K562 (cell line): ENCODE results near the gene SLC7A1. TPM values are rescaled to one million over a fixed set of nuclear protein-coding genes. Genes with fewer than 3 reads are reported as not detected.

ENCODE experiments used
- ATAC-seq: fragments of 200-7000 bp; cut with Tn5 transposase; 3 replicates; pipeline ENCODE4 v1.9.1; 2020; ENCODE audit warnings: moderate library complexity
- BruUV-seq: library from RNA; stranded (reverse); fragments of 400-500 nt; replicated peaks from 2 replicates; lab custom pipeline; 2021; lab: Mats Ljungman, UMichigan
- CTCF ChIA-PET: fragments of 300-600 bp; formaldehyde crosslinking; extraction: SDS; loops from one replicate; lab custom pipeline; 2021; ENCODE audit warnings: low intra/inter-chr PET ratio; lab: Yijun Ruan, JAX
- POLR2A ChIA-PET: fragments of 300-600, 350-650 bp; sonication (Branson Sonifier 250); formaldehyde crosslinking; extraction: SDS; loops from one replicate; lab custom pipeline; 2021; ENCODE audit warnings: antibody characterized with exemption, inconsistent platforms; lab: Yijun Ruan, JAX
- DNase-seq, 4 experiments: peaks; one replicate each; pipeline versions ENCODE4 v3.0.0 to v3.0.0-alpha.2; 2011 to 2018; ENCODE audit warnings: low spot score in 3 of 4, mixed read lengths in 3 of 4; ENCODE audit errors: extremely low read depth in 1 of 4
- FAIRE-seq: peaks from 2 replicates; lab custom pipeline; 2011; peaks lifted over from hg19 to GRCh38; lab: Jason Lieb, UNC
- H2AFZ ChIP-seq: 2 replicates; pipeline ENCODE4 v1.6.0; 2011; ENCODE audit warnings: low read depth, low read length, control low read depth, inconsistent platforms
- H3K27ac ChIP-seq: fragments of 200-600 bp; 3 replicates; pipeline ENCODE4 v1.8.0; 2011; ENCODE audit warnings: low read depth, mild to moderate bottlenecking, control low read depth, inconsistent platforms, low read length, moderate library complexity, mixed read lengths; ENCODE audit errors: extremely low read depth
- H3K27me3 ChIP-seq, 2 experiments: fragments of 300-600 bp in 1 of 2; 2 replicates in 1 of 2; 3 replicates in 1 of 2; pipeline versions ENCODE4 v1.6.0 to v1.8.0; 2011; ENCODE audit warnings: inconsistent platforms in 2 of 2, low read length in 2 of 2, mild to moderate bottlenecking in 1 of 2, mixed read lengths in 1 of 2, moderate library complexity in 1 of 2; ENCODE audit not compliant: control insufficient read depth in 2 of 2, insufficient read depth in 2 of 2
- H3K36me3 ChIP-seq: fragments of 300-600 bp; 3 replicates; pipeline ENCODE4 v1.8.0; 2011; ENCODE audit warnings: mild to moderate bottlenecking, low read length, inconsistent platforms; ENCODE audit not compliant: control insufficient read depth, insufficient read depth
- H3K4me1 ChIP-seq, 2 experiments: fragments of 200-600 bp in 1 of 2; replicated peaks in 1 of 2; 2 replicates in 1 of 2; 3 replicates in 1 of 2; pipeline versions ENCODE4 v1.5.1 to v1.8.0; 2011; ENCODE audit warnings: inconsistent platforms in 2 of 2, low read length in 2 of 2, mild to moderate bottlenecking in 1 of 2, mixed read lengths in 1 of 2, moderate library complexity in 1 of 2; ENCODE audit not compliant: control insufficient read depth in 2 of 2, insufficient read depth in 2 of 2
- H3K4me2 ChIP-seq: 2 replicates; pipeline ENCODE4 v1.6.1; 2011; ENCODE audit warnings: low read length, control low read depth, inconsistent platforms, mixed read lengths; ENCODE audit not compliant: insufficient read depth
- H3K4me3 ChIP-seq: fragments of 200-600 bp; sonication (generic), shearing (Covaris generic); 2 replicates; pipeline ENCODE4 v1.5.1; 2016; ENCODE audit warnings: control low read depth, inconsistent platforms
- H3K79me2 ChIP-seq: fragments of 200-600 bp; 3 replicates; pipeline ENCODE4 v1.8.0; 2011; ENCODE audit warnings: low read length, inconsistent platforms; ENCODE audit not compliant: control insufficient read depth, insufficient read depth
- H3K9ac ChIP-seq, 2 experiments: 2 replicates each; pipeline versions ENCODE4 v1.6.0 to v1.6.1; 2011; ENCODE audit warnings: low read depth in 2 of 2, low read length in 2 of 2, control low read depth in 1 of 2, inconsistent platforms in 1 of 2, mild to moderate bottlenecking in 1 of 2, mixed read lengths in 1 of 2; ENCODE audit not compliant: insufficient read depth in 1 of 2
- H3K9me1 ChIP-seq: one replicate; pipeline ENCODE4 v1.6.0; 2011; ENCODE audit warnings: inconsistent platforms, mild to moderate bottlenecking, low read length, moderate library complexity; ENCODE audit not compliant: control insufficient read depth, insufficient read depth
- H3K9me3 ChIP-seq: replicated peaks from 2 replicates; pipeline ENCODE4 v1.5.1; 2011; ENCODE audit warnings: low read depth, low read length, inconsistent platforms; ENCODE audit not compliant: control insufficient read depth, insufficient read depth
- H4K20me1 ChIP-seq: replicated peaks from 2 replicates; pipeline ENCODE4 v1.6.1; 2011; ENCODE audit warnings: low read length, inconsistent platforms, mixed read lengths; ENCODE audit not compliant: control insufficient read depth, insufficient read depth
- E2F5 ChIP-seq: sonication (generic); formaldehyde crosslinking; IDR thresholded peaks from 2 replicates; pipeline ENCODE4 v1.8.0; 2022; ENCODE audit warnings: mild to moderate bottlenecking, missing genetic modification reagents
- ETS1 ChIP-seq: conservative IDR thresholded peaks from 2 replicates; pipeline ENCODE4 v1.6.1; 2011; ENCODE audit warnings: low read depth, mild to moderate bottlenecking, low read length; ENCODE audit not compliant: control insufficient read depth
- FOXA3 ChIP-seq, 2 experiments: fragments of 450-650 bp in 1 of 2; sonication (generic) in 1 of 2; formaldehyde crosslinking; IDR thresholded peaks in 1 of 2; conservative IDR thresholded peaks in 1 of 2; 2 replicates each; pipeline versions ENCODE4 v1.4.0 to v1.8.0; 2020 to 2022; ENCODE audit warnings: mild to moderate bottlenecking in 2 of 2, missing genetic modification reagents in 1 of 2
- GABPB1 ChIP-seq: sonication (generic); formaldehyde crosslinking; IDR thresholded peaks from 2 replicates; pipeline ENCODE4 v1.8.0; 2022; ENCODE audit warnings: mild to moderate bottlenecking, missing genetic modification reagents
- HOMEZ ChIP-seq: fragments of 250-450 bp; sonication (Bioruptor Pico); IDR thresholded peaks from 2 replicates; pipeline ENCODE4 v1.4.0; 2020; ENCODE audit warnings: mild to moderate bottlenecking, moderate library complexity
- ILK ChIP-seq: fragments of 450-650 bp; IDR thresholded peaks from 2 replicates; pipeline ENCODE4 v1.6.1; 2016; ENCODE audit warnings: missing genetic modification characterization, low read depth, mild to moderate bottlenecking, missing compliant biosample characterization, moderate library complexity, borderline replicate concordance
- KDM1A ChIP-seq, 2 experiments: fragments of 450-650 bp; IDR thresholded peaks; 2 replicates each; pipeline ENCODE4 v1.6.1; 2016; ENCODE audit warnings: mild to moderate bottlenecking in 2 of 2
- LEF1 ChIP-seq: fragments of 450-650 bp; IDR thresholded peaks from 2 replicates; pipeline ENCODE4 v1.6.1; 2016; ENCODE audit warnings: mild to moderate bottlenecking
- NCOA1 ChIP-seq: fragments of 450-650 bp; IDR thresholded peaks from 2 replicates; pipeline ENCODE4 v1.6.1; 2016; ENCODE audit warnings: low read depth
- NR4A1 ChIP-seq, 2 experiments: fragments of 250-450 bp in 1 of 2; fragments of 450-650 bp in 1 of 2; sonication (Bioruptor Pico) in 1 of 2; IDR thresholded peaks; 2 replicates each; pipeline versions ENCODE4 v1.4.0 to v1.6.1; 2016 to 2020; ENCODE audit warnings: mild to moderate bottlenecking in 2 of 2, missing compliant biosample characterization in 1 of 2, missing genetic modification characterization in 1 of 2, moderate library complexity in 1 of 2
- RBM22 ChIP-seq: fragments of 200-400 bp; formaldehyde crosslinking; IDR thresholded peaks from 2 replicates; pipeline ENCODE4 v1.6.1; 2018; ENCODE audit warnings: low read length, low read depth; ENCODE audit not compliant: poor library complexity, severe bottlenecking
- TAF7 ChIP-seq: fragments of 450-650 bp; IDR thresholded peaks from 2 replicates; pipeline ENCODE4 v1.6.1; 2016; ENCODE audit warnings: missing genetic modification characterization, missing compliant biosample characterization
- TARDBP ChIP-seq: fragments of 450-650 bp; IDR thresholded peaks from 2 replicates; pipeline ENCODE4 v1.6.1; 2016
- TCFL5 ChIP-seq: fragments of 250-450 bp; sonication (Bioruptor Pico); conservative IDR thresholded peaks from 2 replicates; pipeline ENCODE4 v1.6.1; 2021; ENCODE audit warnings: mild to moderate bottlenecking, moderate library complexity, matching md5 sums
- ZNF668 ChIP-seq: fragments of 250-450 bp; sonication (Bioruptor Pico); IDR thresholded peaks from 2 replicates; pipeline ENCODE4 v1.8.0; 2022; ENCODE audit warnings: mild to moderate bottlenecking, inconsistent platforms
- ZNF707 ChIP-seq: fragments of 250-450 bp; sonication (Bioruptor Pico); conservative IDR thresholded peaks from 2 replicates; pipeline ENCODE4 v1.8.0; 2022; ENCODE audit warnings: inconsistent platforms, mild to moderate bottlenecking, moderate library complexity
- WGBS: fragments of 100-300 bp; shearing (Covaris generic); methylation state at CpG from one replicate; pipeline ENCODE4 v1.1.6; 2016; ENCODE audit warnings: low coverage, mixed read lengths; ENCODE audit not compliant: insufficient coverage; ENCODE audit errors: missing lambda C conversion rate; 5-methylcytosine and 5-hydroxymethylcytosine counted together
- in situ Hi-C: fragments of 300-500 bp; cut with MboI; formaldehyde crosslinking; loops from 4 replicates; pipeline ENCODE4 v1.15.0; 2018; ENCODE audit warnings: inconsistent platforms, mixed read lengths
- intact Hi-C: fragments of 100-400 bp; cut with micrococcal nuclease; formaldehyde crosslinking; loops from 2 replicates; pipeline ENCODE4 v1.14.2; 2022
- polyA plus RNA-seq, 8 experiments: library from polyadenylated mRNA; depleted of rRNA in 4 of 8; stranded (reverse) in 5 of 8; unstranded in 3 of 8; fragments of >200 nt; fragmentation: Nextera tagmentation in 2 of 8; fragmentation: Illumina TruSeq in 1 of 8; extraction: Ambion mirVana in 2 of 8; extraction: Trizol in 1 of 8; gene quantifications; 2 replicates each; pipeline versions ENCODE4 v1.2.1 to v1.2.3, GENCODE V29; 2011 to 2014; ENCODE audit warnings: inconsistent platforms in 1 of 8, missing spikeins in 1 of 8
- total RNA-seq, 7 experiments: library from RNA; depleted of rRNA in 6 of 7; stranded (reverse); fragments of >200 nt in 6 of 7; fragmentation: Illumina TruSeq in 2 of 7; extraction: Trizol in 2 of 7; gene quantifications; 2 replicates each; pipeline versions ENCODE4 v1.2.1 to v1.2.3, GENCODE V29; 2011 to 2021; ENCODE audit warnings: low replicate concordance in 1 of 7

SLC7A1 gene
- total and polyA plus RNA-seq, 9 of the 15 experiments (the other 6 are each of a cell fraction or from before 2014, with no cell fraction given) = 3.3 to 69.7 (median 10.8) TPM

GRCh38 chr13:29497137-29497654, 98.3 kb downstream of the SLC7A1 start:
- FAIRE-seq = no peak

GRCh38 chr13:29496241-29496712, 99.2 kb downstream of the SLC7A1 start:
- 0% methylated on average over 5 of the region's 9 CpGs for WGBS
- H3K36me3 ChIP-seq = no peaks in the 10 kb centered on the region
- no peaks in the 10 kb centered on the region for H3K9me3 ChIP-seq
- H3K4me1 ChIP-seq = no peaks in the 10 kb centered on the region
- H3K9me1 ChIP-seq = no peaks in the 10 kb centered on the region
- POLR2A ChIA-PET = interaction anchor here (1.2 kb wide), 1 partner anchor 11 kb away, joined by 4 read pairs; no protein-coding TSS in a partner anchor
- in situ Hi-C loops (no loop called here), intact Hi-C loops (no loop called here)
- H3K79me2 ChIP-seq = no peaks in the 10 kb centered on the region
- CTCF ChIA-PET = no interaction called here
- FAIRE-seq = no peak
- DNase-seq = no peak
- no peak overlapping the region for H3K4me3 ChIP-seq
- peaks cover 0 to 48% of the 10 kb centered on the region in 2 experiments; a peak in 2 of 5 replicates for H3K27me3 ChIP-seq
- no TSS peak for BruUV-seq
- H2AFZ ChIP-seq = no peak overlapping the region
- H3K9ac ChIP-seq = no peak overlapping the region
- H3K4me2 ChIP-seq = no peak overlapping the region
- no peak for ATAC-seq
- no peak overlapping the region for H3K27ac ChIP-seq
- H4K20me1 ChIP-seq = no peaks in the 10 kb centered on the region
- no peak for TF ChIP-seq ETS1
- TF ChIP-seq TAF7 (tag) = no peak
- no peak for TF ChIP-seq E2F5
- TF ChIP-seq ILK (tag) = no peak
- TF ChIP-seq NR4A1 (CRISPR knock-in tag; IDR thresholded peaks at IDR 0.05) = no peak
- no peak for TF ChIP-seq NR4A1 (tag; IDR thresholded peaks at IDR 0.05)
- no peak for TF ChIP-seq GABPB1 (CRISPR knock-in tag)
- no peak for TF ChIP-seq HOMEZ (CRISPR knock-in tag)
- TF ChIP-seq LEF1 = no peak
- TF ChIP-seq KDM1A (IDR thresholded peaks at IDR 0.05) = no peak

More at GRCh38 chr13:29497137-29497654, 98.3 kb downstream of the SLC7A1 start:
- Histone ChIP-seq H3K9ac (no peak overlapping the region), H3K9me1 (no peaks in the 10 kb centered on the region), H3K36me3 (no peaks in the 10 kb centered on the region), H3K4me1 (no peaks in the 10 kb centered on the region), H3K27ac (no peak overlapping the region), H3K79me2 (no peaks in the 10 kb centered on the region), H3K4me2 (no peak overlapping the region), H3K9me3 (no peaks in the 10 kb centered on the region), H4K20me1 (no peaks in the 10 kb centered on the region), H3K4me3 (no peak overlapping the region), H2AFZ (no peak overlapping the region), H3K27me3 (peaks cover 0 to 51% of the 10 kb centered on the region in 2 experiments; a peak in 2 of 5 replicates)
- 0% methylated on average over 4 of the region's 15 CpGs for WGBS
- ATAC-seq (no peak), DNase-seq (no peak)
- ChIA-PET POLR2A (interaction anchor here (0.7 kb wide), 1 partner anchor 213 kb away, joined by 3 read pairs; no protein-coding TSS in a partner anchor), CTCF (no interaction called here)
- intact Hi-C loops (no loop called here), in situ Hi-C loops (no loop called here)
- TF ChIP-seq TARDBP = no peak
- TF ChIP-seq ZNF668 (CRISPR knock-in tag) = no peak
- no peak for TF ChIP-seq ZNF707 (CRISPR knock-in tag)
- TF ChIP-seq FOXA3 (CRISPR knock-in tag; conservative IDR thresholded peaks at IDR 0.05 in 1 of 2, IDR thresholded peaks at IDR 0.05 in 1 of 2) = no peak
- no peak for TF ChIP-seq NCOA1
- TF ChIP-seq RBM22 = no peak
- TF ChIP-seq TCFL5 (CRISPR knock-in tag) = no peak
- BruUV-seq = no TSS peak
